ENCODE results near the gene PNKP.

Gene PNKP

GRCh38 chr19:49876422-49877019 lies 9.1 kb upstream of the PNKP start (continued):
- TF ChIP-seq BCL11B (tag by site-specific recombination; IDR thresholded peaks at IDR 0.05; ENCODE audit: low read depth) (no peak), ZBTB21 (tag by site-specific recombination; IDR thresholded peaks at IDR 0.05) (peak; percentile 81), ZBTB17 (tag by site-specific recombination; IDR thresholded peaks at IDR 0.05) (peak; percentile 93; the same call in 1 of the 2 replicates), ZFP69B (tag by site-specific recombination; IDR thresholded peaks at IDR 0.05) (no peak; the same call in 1 of the 2 replicates), ZNF692 (tag by site-specific recombination; IDR thresholded peaks at IDR 0.05) (0 out of 2 replicates have a peak, but pooled peaks have one; percentile 40), ZNF175 (tag by site-specific recombination; IDR thresholded peaks at IDR 0.05) (no peak), ZNF558 (tag by site-specific recombination; IDR thresholded peaks at IDR 0.05) (no peak), ZNF837 (tag by site-specific recombination; IDR thresholded peaks at IDR 0.05) (no peak), ZSCAN30 (tag by site-specific recombination; IDR thresholded peaks at IDR 0.05) (no peak), REST (tag by site-specific recombination; IDR thresholded peaks at IDR 0.05) (no peak), ZNF274 (IDR thresholded peaks at IDR 0.05; ENCODE audit: low read length) (no peak), ZNF274 (tag by site-specific recombination; IDR thresholded peaks at IDR 0.05; ENCODE audit: borderline replicate concordance) (no peak), ZNF621 (tag by site-specific recombination; IDR thresholded peaks at IDR 0.05) (no peak), ZNF169 (tag by site-specific recombination; IDR thresholded peaks at IDR 0.05) (no peak), ZNF701 (tag by site-specific recombination; IDR thresholded peaks at IDR 0.05) (0 out of 2 replicates have a peak, but pooled peaks have one; percentile 42), SETDB1 (IDR thresholded peaks at IDR 0.05; ENCODE audit: insufficient read length, low read length) (no peak), ZNF23 (tag by site-specific recombination; IDR thresholded peaks at IDR 0.05; ENCODE audit: borderline replicate concordance) (no peak), ZNF654 (tag by site-specific recombination; IDR thresholded peaks at IDR 0.05; ENCODE audit: low read depth) (no peak), ZNF157 (tag by site-specific recombination; IDR thresholded peaks at IDR 0.05) (no peak; the same call in 1 of the 2 replicates), ZFP41 (tag by site-specific recombination; IDR thresholded peaks at IDR 0.05; ENCODE audit: borderline replicate concordance) (no peak), ZNF792 (tag by site-specific recombination; IDR thresholded peaks at IDR 0.05) (no peak; the same call in 1 of the 2 replicates), FEZF1 (tag by site-specific recombination; IDR thresholded peaks at IDR 0.05) (0 out of 2 replicates have a peak, but pooled peaks have one; percentile 11), OSR2 (tag by site-specific recombination; IDR thresholded peaks at IDR 0.05) (no peak), ZNF324 (tag by site-specific recombination; IDR thresholded peaks at IDR 0.05) (peak; percentile 61; the same call in 1 of the 2 replicates), GLI2 (tag by site-specific recombination; IDR thresholded peaks at IDR 0.05; ENCODE audit: borderline replicate concordance, low read depth) (no peak), ZNF280C (tag by site-specific recombination; IDR thresholded peaks at IDR 0.05) (no peak), ZBTB11 (tag by site-specific recombination; conservative IDR thresholded peaks at IDR 0.05; ENCODE audit: low read depth) (0 out of 2 replicates have a peak, but pooled peaks have one; percentile 53), ZNF366 (tag by site-specific recombination; conservative IDR thresholded peaks at IDR 0.05) (no peak)
- TF ChIP-seq, protein P1, sequence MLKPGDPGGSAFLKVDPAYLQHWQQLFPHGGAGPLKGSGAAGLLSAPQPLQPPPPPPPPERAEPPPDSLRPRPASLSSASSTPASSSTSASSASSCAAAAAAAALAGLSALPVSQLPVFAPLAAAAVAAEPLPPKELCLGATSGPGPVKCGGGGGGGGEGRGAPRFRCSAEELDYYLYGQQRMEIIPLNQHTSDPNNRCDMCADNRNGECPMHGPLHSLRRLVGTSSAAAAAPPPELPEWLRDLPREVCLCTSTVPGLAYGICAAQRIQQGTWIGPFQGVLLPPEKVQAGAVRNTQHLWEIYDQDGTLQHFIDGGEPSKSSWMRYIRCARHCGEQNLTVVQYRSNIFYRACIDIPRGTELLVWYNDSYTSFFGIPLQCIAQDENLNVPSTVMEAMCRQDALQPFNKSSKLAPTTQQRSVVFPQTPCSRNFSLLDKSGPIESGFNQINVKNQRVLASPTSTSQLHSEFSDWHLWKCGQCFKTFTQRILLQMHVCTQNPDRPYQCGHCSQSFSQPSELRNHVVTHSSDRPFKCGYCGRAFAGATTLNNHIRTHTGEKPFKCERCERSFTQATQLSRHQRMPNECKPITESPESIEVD (tag by site-specific recombination; IDR thresholded peaks at IDR 0.05), result no peak

All from HEK293 (cell line).